ENCODE measurements around the gene EVA1A. TPM values are rescaled to one million over a fixed set of nuclear protein-coding genes. Genes with fewer than 3 reads are reported as not detected.

Gene EVA1A
- total RNA-seq, 2 experiments from 2014 or later: 0.17 TPM; not detected in 1

- Mint-ChIP-seq H3K36me3 (ENCODE audit: low read depth) (no peaks in the 10 kb centered on the region), H3K27me3 (peaks cover 13% of the 10 kb centered on the region), H3K27ac (no peak overlapping the region), H3K9me3 (no peaks in the 10 kb centered on the region), H3K4me1 (no peaks in the 10 kb centered on the region), H3K4me3 (no peak overlapping the region)
- DNase-seq: no peak
- POLR2A ChIA-PET: interaction anchor here (0.6 kb wide), 1 partner anchor 952 kb away, joined by 4 read pairs; no protein-coding TSS in a partner anchor
- CTCF ChIA-PET: no interaction called here
These were observed 37.1 kb downstream of the EVA1A start for GRCh38 chr2:75523313-75524275.

GRCh38 chr2:75522543-75523312 is 38.0 kb downstream of the EVA1A start:
- no peak for DNase-seq
- Mint-ChIP-seq H3K4me3 (no peak overlapping the region), H3K27ac (no peak overlapping the region), H3K36me3 (ENCODE audit: low read depth) (no peaks in the 10 kb centered on the region), H3K9me3 (no peaks in the 10 kb centered on the region), H3K4me1 (no peaks in the 10 kb centered on the region), H3K27me3 (peaks cover 12% of the 10 kb centered on the region)
- ChIA-PET CTCF (no interaction called here), POLR2A (interaction anchor here (0.6 kb wide), 1 partner anchor 953 kb away, joined by 4 read pairs; no protein-coding TSS in a partner anchor)

- peaks cover 10% of the 10 kb centered on the region for H3K27me3 Mint-ChIP-seq
- no peaks in the 10 kb centered on the region for H3K4me1 Mint-ChIP-seq
- ChIA-PET CTCF (no interaction called here), POLR2A (no interaction called here)
- no peak overlapping the region for H3K4me3 Mint-ChIP-seq
- no peak for DNase-seq
- H3K9me3 Mint-ChIP-seq: no peaks in the 10 kb centered on the region
- no peak overlapping the region for H3K27ac Mint-ChIP-seq
- no peaks in the 10 kb centered on the region for H3K36me3 Mint-ChIP-seq (ENCODE audit: low read depth)
These were observed 39.4 kb downstream of the EVA1A start for GRCh38 chr2:75521225-75521872.

- Mint-ChIP-seq H3K4me1 (no peaks in the 10 kb centered on the region), H3K9me3 (no peaks in the 10 kb centered on the region), H3K4me3 (no peak overlapping the region), H3K36me3 (ENCODE audit: low read depth) (no peaks in the 10 kb centered on the region), H3K27me3 (peaks cover 10% of the 10 kb centered on the region), H3K27ac (no peak overlapping the region)
- POLR2A ChIA-PET: no interaction called here
- CTCF ChIA-PET: no interaction called here
- no peak for DNase-seq
These were observed 40.9 kb downstream of the EVA1A start for GRCh38 chr2:75519843-75520242.

- H3K4me1 Mint-ChIP-seq: no peaks in the 10 kb centered on the region
- ChIA-PET CTCF (no interaction called here), POLR2A (no interaction called here)
- H3K27me3 Mint-ChIP-seq: peaks cover 10% of the 10 kb centered on the region
- H3K9me3 Mint-ChIP-seq: no peaks in the 10 kb centered on the region
- no peak for DNase-seq
- no peak overlapping the region for H3K27ac Mint-ChIP-seq
- no peaks in the 10 kb centered on the region for H3K36me3 Mint-ChIP-seq (ENCODE audit: low read depth)
- no peak overlapping the region for H3K4me3 Mint-ChIP-seq
These were observed 41.9 kb downstream of the EVA1A start for GRCh38 chr2:75518638-75519465.

- H3K4me3 Mint-ChIP-seq: no peak overlapping the region
- H3K27me3 Mint-ChIP-seq: peaks cover 10% of the 10 kb centered on the region
- no peak for DNase-seq
- H3K9me3 Mint-ChIP-seq: peaks cover 5% of the 10 kb centered on the region
- no peaks in the 10 kb centered on the region for H3K4me1 Mint-ChIP-seq
- no peaks in the 10 kb centered on the region for H3K36me3 Mint-ChIP-seq (ENCODE audit: low read depth)
- ChIA-PET POLR2A (no interaction called here), CTCF (no interaction called here)
- H3K27ac Mint-ChIP-seq: no peak overlapping the region
These were observed 43.0 kb downstream of the EVA1A start for GRCh38 chr2:75517547-75518230.

- peaks cover 10% of the 10 kb centered on the region for H3K9me3 Mint-ChIP-seq
- DNase-seq: no peak
- no peak overlapping the region for H3K27ac Mint-ChIP-seq
- ChIA-PET POLR2A (no interaction called here), CTCF (no interaction called here)
- H3K4me1 Mint-ChIP-seq: no peaks in the 10 kb centered on the region
- H3K27me3 Mint-ChIP-seq: peaks cover 10% of the 10 kb centered on the region
- no peak overlapping the region for H3K4me3 Mint-ChIP-seq
- H3K36me3 Mint-ChIP-seq (ENCODE audit: low read depth): no peaks in the 10 kb centered on the region
These were observed 44.1 kb downstream of the EVA1A start for GRCh38 chr2:75516378-75517360.

GRCh38 chr2:75515584-75516368 is 45.0 kb downstream of the EVA1A start:
- H3K27ac Mint-ChIP-seq: no peak overlapping the region
- ChIA-PET CTCF (no interaction called here), POLR2A (no interaction called here)
- no peak for DNase-seq
- no peak overlapping the region for H3K4me3 Mint-ChIP-seq
- H3K36me3 Mint-ChIP-seq (ENCODE audit: low read depth): no peaks in the 10 kb centered on the region
- H3K4me1 Mint-ChIP-seq: no peaks in the 10 kb centered on the region
- peaks cover 10% of the 10 kb centered on the region for H3K9me3 Mint-ChIP-seq
- peaks cover 7% of the 10 kb centered on the region for H3K27me3 Mint-ChIP-seq

- POLR2A ChIA-PET: no interaction called here
- H3K9me3 Mint-ChIP-seq: peaks cover 12% of the 10 kb centered on the region
These were observed 47.0 kb downstream of the EVA1A start for GRCh38 chr2:75513616-75514170.

GRCh38 chr2:75512455-75513212 is 48.1 kb downstream of the EVA1A start:
- Mint-ChIP-seq H3K9me3 (peaks cover 16% of the 10 kb centered on the region), H3K27me3 (peaks cover 8% of the 10 kb centered on the region), H3K4me1 (no peaks in the 10 kb centered on the region), H3K36me3 (ENCODE audit: low read depth) (no peaks in the 10 kb centered on the region), H3K4me3 (no peak overlapping the region), H3K27ac (no peak overlapping the region)
- CTCF ChIA-PET: no interaction called here
- POLR2A ChIA-PET: no interaction called here
- no peak for DNase-seq

More at GRCh38 chr2:75513616-75514170, 47.0 kb downstream of the EVA1A start:
- peaks cover 5% of the 10 kb centered on the region for H3K27me3 Mint-ChIP-seq
- H3K36me3 Mint-ChIP-seq (ENCODE audit: low read depth): no peaks in the 10 kb centered on the region
- H3K4me3 Mint-ChIP-seq: no peak overlapping the region
- H3K4me1 Mint-ChIP-seq: no peaks in the 10 kb centered on the region
- no peak overlapping the region for H3K27ac Mint-ChIP-seq
- CTCF ChIA-PET: no interaction called here
- no peak for DNase-seq

Measured in activated CD4-positive, alpha-beta T cell treated with anti-CD3 and anti-CD28 coated beads, Interleukin-2, amount 10 ng/mL, durations not matched to agents 7 days and 5 days (primary cell).